Adipose tissue (tissue), 3 donors: ENCODE data around the gene RNF113B. TPM values are rescaled to one million over a fixed set of nuclear protein-coding genes. Genes with fewer than 3 reads are reported as not detected.

Experiments used
- H3K27ac ChIP-seq: one replicate; pipeline ENCODE4 v1.5.1; 2013; ENCODE audit warnings: low read depth, low read length
- WGBS, 3 donors: extraction: QIAGEN DNeasy Blood & Tissue Kit; methylation state at CpG; one replicate each; pipeline ENCODE4 v1.1.7; 2013; 5-methylcytosine and 5-hydroxymethylcytosine counted together
- polyA plus RNA-seq, 3 donors: library from polyadenylated mRNA; stranded (reverse); fragments of 200-250 nt; gene quantifications; one replicate each; pipeline ENCODE4 v1.2.3, GENCODE V29; 2013
- donor health status: healthy with polysubstance abuse.
- donor health status: Bipolar disorder and iron deficiency.
- donor health status: healthy.

RNF113B gene
- polyA plus RNA-seq, 3 donors, result not detected

DNA sequence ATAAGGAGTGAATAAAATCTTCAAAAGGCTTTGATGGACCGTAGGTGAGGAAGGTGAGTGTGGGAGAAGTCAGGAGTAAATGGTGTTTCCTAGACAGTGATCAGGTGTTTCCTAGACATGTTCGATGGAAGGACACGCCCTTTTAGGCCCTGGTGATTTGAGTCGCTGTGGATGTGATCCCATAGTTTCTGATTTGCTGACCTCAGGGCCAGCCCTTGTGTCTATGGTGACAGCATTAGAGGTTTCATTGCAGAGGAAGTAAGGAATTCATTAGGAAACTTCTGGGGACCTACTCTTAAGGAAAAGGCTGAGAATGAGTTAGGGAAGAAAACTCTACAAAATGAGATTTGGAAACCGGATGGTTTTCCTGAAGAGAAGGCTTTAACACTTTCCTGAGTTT, 31.5 kb upstream of the RNF113B start:
- WGBS, 3 donors, result 86 to 89% (median 89%) methylated on average over 5 of the region's 5 CpGs
- no peak overlapping the region for H3K27ac ChIP-seq

DNA sequence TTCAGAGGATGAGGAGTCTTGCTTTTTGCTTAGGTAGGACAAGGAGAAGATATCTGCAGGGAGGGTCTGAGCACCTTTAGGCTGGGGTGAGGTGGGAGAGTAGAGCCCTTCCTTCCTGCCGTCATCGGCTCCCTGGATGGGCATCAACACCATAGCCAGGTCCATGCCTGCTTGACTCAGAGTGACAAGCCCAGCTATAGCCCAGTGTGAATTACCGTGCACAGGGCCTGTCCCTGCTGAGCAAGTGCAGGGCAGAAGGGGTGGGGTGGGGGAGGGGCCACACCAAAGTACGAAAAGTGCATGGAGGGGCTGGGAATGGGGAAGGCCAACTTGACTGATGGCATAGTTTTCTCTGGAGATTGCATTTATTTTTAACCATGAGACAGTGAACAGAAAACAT, 30.3 kb upstream of the RNF113B start:
- WGBS, 3 donors, result 52 to 78% (median 70%) methylated on average over 4 of the region's 4 CpGs
- H3K27ac ChIP-seq, result no peak overlapping the region

DNA sequence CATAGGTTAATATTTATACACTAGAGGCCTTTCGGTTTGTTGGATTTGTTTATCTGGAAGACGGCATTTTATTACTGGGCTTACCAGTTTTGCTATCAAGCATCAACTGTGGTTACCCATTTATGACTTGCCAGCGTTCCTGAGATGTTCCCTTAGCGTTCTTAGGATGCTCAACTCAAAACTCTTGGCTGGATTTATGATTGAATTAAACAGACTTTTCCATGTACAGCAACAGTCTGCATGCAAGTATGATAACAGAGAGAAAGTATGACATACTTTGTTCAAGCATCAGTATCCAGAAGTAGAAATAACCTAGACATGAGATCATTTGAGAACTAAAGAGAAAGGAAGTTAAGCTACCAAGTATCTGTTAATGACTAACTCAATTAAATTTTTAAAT, 29.9 kb upstream of the RNF113B start:
- 35 to 82% (median 72%) methylated on average over 4 of the region's 4 CpGs for WGBS, 3 donors
- H3K27ac ChIP-seq, result no peak overlapping the region

DNA sequence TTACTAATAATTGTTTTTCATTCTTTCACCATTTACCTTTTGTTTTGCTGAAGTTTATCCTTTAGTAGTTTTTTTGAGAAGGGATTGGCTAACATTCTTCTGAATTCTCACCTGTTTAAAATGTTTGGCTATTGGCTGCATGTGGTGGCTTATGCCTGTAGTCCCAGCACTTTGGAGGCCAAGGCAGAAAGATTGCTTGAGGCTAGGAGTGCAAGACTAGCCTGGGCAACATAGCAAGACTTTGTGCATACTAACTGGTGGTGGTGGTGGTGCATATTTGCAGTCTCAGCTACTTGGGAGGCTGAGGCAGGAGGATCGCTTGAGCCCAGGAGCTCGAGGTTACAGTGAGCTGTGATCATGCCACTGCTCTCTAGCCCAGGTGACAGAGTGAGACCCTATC, 27.5 kb upstream of the RNF113B start:
- 92 to 97% (median 94%) methylated on average over 2 of the region's 2 CpGs for WGBS, 3 donors

DNA sequence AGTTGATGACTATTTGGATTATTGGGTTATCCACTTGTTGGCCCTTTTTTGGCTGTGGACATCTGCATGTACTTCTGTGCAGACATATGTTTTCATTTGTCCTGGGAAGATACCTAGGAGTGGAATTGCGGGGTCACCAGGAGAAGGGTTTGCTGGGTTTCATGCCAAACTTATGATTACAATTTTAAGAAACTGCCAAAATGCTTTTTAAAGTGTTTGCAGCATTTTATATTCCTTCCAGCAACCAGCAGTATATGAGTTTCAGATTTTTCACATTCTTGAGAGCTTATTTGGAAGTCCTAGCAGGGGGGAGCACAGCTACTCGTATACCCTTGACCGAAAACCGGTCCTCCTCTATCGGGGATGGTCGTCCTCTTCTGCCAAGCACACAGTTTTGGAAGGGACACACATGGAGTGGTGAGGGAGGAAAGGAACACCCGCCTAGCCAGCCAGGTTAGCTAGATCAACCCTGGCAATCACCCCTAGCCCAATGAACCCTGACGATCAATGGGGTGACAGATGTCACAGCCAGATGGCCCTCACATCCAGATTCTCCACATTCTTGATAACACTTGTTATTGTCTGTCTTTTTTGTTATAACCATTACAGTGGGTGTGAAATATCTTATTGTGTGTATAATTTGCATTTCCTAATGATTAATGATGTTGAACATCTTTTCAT, 26.7 kb upstream of the RNF113B start:
- 73 to 82% (median 76%) methylated on average over 8 of the region's 8 CpGs for WGBS, 3 donors
- H3K27ac ChIP-seq, result no peak overlapping the region

More for the DNA sequence above, 27.5 kb upstream of the RNF113B start:
- H3K27ac ChIP-seq, result no peak overlapping the region

DNA sequence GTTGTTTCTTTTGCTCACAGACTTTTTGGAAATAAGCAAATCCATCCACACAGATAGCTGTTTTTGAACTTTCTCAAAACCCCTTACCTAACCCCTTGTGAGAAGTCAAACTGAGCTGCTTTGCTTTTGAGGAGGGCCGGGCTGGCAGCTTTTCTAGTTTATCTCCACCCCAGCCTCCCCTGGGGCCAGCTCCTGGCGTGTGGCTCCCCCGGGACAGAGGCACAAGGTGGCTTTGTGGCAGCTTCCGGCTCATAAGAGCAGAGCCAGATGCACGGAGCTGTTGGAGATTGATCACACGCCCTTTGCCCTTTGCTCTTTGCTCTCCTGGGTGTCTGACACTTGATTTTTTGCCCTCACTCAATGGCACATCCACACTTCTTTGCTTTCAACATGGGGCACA, 24.9 kb upstream of the RNF113B start:
- no peak overlapping the region for H3K27ac ChIP-seq
- 35 to 86% (median 71%) methylated on average over 6 of the region's 6 CpGs for WGBS, 3 donors

DNA sequence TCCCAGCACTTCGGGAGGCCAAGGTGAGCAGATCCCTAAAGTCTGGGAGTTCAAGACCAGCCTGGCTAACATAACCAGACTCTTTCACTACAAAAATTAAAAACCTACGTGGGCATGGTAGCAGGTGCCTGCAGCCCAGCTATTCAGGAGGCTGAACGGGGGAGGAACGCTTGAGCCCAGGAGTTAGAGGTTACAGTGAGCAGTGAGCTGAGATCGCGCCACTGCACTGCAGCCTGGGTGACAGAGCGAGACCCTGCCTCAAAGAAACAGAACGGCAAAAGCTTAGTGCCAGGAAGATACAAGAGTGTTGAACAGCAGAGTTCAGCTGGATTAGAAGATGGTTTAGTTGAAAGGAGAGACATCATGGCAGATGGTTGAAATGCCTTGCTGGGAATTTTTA, 24.1 kb upstream of the RNF113B start:
- H3K27ac ChIP-seq, result no peak overlapping the region
- WGBS, 3 donors, result 94 to 98% (median 96%) methylated on average over 8 of the region's 8 CpGs

DNA sequence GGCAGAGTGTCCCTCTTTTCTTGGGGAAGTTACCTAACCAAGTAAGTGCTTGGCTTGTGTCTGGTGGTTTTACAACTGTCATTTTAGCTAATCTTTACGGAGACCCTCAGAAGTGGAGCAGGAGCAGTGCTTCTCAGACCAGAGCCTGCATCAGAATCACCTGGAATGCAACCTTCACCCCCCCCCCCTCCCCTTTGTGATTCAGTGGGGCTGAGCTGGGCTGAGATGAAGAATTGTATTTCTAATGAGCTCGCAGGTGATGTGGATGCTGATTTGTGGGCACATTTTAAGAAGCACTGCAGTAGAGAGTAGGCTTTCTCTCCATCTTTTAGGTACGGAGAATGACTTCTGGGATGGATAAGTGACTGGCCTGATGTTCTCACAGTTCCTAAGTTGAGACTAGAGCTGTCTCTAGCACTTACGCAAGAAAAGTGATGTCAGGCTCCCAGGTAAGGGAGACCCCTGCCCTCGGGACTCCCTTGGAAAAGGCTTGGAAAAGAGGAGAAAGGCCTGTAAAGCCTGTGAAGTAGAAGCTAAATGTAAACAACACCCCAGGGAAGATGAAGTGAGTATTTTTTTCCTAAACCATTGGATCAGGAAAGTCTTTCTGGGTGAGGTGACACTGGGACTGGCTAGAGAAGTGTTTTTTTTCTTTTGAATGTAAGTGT, 23.3 kb upstream of the RNF113B start:
- 90 to 92% (median 91%) methylated on average over 5 of the region's 5 CpGs for WGBS, 3 donors
- H3K27ac ChIP-seq, result no peak overlapping the region

DNA sequence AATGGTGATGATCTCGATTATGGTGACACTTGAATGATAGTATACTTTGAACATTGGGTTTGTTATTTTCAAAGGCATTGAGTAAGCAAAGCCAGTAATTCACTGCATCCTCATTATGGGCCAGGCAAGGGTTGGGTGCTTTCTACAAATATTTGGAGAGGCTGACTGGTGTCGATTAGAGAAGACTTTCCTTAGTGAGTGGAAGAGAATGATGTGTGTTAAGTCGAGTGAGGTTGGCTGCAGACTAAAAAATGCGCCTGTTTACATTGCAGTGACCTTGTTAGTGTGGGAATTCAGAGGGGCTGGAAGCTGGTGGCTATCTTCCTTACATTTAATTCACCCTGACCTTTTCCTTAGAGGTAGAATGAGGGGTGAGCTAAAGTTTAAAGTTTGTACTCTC, 22.4 kb upstream of the RNF113B start:
- WGBS, 3 donors, result 23 to 71% (median 64%) methylated on average over 4 of the region's 4 CpGs
- no peak overlapping the region for H3K27ac ChIP-seq

DNA sequence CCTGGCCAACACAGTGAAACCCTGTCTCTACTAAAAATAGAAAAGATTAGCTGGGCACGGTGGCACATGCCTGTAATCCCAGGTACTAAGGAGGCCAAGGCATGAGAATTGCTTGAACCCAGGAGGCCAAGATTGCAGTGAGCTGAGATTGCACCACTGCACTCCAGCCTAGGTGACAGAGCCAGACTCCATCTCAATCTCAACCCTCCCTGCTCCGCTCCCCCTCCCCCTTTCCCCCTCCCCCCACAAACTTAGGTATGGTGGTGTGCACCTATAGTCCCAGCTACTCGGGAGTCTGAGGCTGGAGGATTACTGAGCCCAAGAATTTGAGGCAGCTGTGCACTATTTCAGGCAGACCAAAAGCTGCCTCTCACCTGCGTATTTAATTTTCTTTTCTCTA, 21.6 kb upstream of the RNF113B start:
- WGBS, 3 donors, result 60 to 91% (median 90%) methylated on average over 4 of the region's 4 CpGs
- no peak overlapping the region for H3K27ac ChIP-seq

DNA sequence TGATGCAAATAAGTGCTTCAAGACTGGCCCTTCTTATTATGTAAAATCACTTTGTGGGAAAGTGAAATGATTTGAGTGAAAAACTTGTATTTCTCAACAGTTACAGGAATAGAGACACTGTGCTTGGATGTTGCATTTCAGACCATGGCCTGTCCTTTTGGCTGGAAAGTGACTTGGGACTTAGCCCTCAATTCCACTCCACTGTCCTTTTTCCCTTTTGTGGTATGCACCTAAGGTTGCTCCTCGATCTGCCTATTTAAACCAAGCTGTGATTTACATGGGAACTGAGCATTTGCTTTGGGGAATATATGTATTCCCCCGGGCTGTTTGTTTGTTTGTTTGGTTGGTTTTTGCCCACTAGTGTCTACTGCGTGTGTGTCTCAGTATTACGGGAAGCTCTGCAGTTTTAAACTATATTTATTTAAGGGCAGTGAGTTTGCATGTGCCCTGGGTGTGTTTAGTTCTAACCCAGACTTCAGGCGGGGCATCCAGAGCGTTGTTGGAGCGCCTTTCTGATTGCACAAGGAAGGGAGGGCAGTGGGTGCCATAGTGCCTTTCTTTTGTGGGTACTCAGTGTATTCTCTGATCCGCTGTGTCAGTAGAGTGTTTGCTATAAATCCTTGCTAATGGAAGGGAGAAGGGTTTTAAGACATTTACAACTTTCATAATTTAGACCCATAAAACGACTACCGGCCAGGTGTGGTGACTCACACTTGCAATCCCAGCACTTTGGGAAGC, 18.2 kb upstream of the RNF113B start:
- 75 to 85% (median 78%) methylated on average over 10 of the region's 10 CpGs for WGBS, 3 donors
- no peak overlapping the region for H3K27ac ChIP-seq

DNA sequence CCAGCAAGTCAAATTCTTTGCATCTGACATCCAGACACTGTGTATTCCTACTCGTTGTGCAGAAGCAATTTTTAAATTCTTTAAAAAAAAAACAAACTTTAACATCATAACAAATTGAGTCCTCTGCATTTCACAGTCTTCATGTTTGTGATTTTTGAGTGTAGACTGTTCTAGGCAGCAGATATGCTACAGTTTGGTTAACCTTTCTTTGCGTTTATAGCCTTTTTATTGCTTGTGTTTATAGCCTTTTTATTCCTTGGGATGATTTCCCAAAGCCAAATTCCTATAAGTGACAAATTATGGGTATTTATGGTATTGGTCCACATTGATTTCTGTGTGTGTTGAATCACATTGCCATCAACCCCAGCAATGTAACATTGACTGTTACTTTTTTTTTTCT, 14.9 kb upstream of the RNF113B start:
- H3K27ac ChIP-seq, result no peak overlapping the region
- WGBS, 3 donors, result 80 to 90% (median 86%) methylated on average over 2 of the region's 2 CpGs

DNA sequence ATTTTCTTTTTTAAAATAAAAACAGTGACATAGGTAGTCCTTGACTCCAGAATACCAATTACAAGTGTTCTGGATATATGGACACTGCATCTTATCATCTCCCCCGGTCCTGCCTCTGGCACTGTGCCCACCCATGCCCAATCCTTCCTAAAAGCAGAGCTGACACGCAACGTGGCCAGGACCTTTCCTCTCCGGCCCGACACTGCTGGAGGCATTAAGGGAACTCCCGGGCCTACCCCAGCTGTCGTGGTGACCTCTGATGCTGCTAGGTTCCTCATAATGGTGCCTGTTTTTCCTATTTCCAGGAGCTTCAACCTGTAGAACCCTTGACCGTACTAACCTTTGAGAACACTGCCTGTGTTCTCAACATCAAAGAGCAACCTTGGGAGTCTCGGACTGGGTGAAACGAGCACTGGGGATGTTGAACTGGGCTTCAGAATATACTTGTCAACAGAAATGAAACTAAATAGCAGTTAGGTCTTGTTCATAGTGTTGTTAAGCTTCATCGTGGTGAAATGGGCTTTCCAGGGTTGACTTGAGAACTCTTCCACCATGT, 13.9 kb upstream of the RNF113B start:
- no peak overlapping the region for H3K27ac ChIP-seq
- WGBS, 3 donors, result 55 to 85% (median 81%) methylated on average over 11 of the region's 11 CpGs

DNA sequence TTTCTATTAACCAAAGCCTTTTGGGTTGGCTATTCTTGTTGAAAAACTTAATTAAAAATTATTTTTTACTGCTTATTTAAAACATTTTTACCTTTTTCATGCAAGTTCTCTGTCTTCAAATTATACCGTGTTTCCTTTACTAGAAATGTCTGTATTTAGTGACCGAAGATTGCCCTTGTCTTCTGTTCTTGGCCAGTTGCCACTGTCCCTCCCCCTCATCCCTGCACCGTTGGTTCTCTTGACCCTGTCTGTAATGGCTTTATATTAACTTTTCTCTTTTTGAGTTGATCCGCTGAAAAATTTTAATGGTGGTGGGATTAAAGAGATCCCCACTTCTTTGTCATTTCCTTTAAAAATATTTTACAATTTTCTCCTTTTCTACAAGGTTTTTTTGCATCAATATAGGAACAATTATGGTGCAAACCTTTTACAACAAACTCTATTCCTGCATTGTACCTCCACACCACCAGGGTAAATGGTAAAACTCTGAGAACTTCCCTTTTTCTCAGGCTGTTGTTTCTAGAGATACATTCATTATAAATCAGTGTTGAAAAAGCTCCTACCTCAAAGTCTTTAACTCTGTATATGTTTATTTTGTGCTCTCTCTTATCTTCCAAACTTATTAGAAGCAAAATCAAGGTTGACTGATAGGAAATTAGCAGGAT, 12.9 kb upstream of the RNF113B start:
- H3K27ac ChIP-seq, result no peak overlapping the region
- 11 to 40% (median 38%) methylated on average over 4 of the region's 4 CpGs for WGBS, 3 donors

DNA sequence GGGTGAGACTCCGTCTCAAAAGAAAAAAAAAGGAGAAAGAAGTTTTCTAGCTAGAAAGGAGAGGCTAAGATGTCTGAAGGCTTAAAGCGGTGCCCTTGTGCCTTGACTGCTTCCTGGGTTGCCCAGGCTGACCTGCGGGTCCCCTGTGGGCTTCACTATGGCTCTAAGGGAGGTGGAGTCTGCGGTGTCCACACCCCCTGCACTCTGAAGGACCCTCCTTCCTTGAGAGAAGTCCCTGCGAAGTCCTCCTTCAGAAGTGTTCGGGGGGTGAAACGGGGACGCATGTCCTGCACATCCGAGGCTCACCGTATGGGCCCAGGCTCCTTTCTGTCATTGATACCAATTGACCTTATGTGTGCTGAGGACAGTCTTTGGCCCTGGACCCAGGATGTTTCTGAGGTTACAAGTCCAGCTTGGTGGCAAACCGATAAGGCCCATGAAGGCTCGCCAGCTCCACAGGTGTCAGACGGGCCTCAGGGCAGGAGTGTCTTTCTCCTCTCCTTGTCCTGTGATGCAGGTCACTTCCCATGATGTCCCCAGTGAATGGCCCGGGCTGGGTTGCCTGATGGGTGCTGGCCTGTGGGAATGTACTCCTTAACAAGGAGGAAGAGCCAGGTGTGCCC, 11.6 kb upstream of the RNF113B start:
- WGBS, 3 donors, result 85 to 94% (median 89%) methylated on average over 14 of the region's 14 CpGs
- no peak overlapping the region for H3K27ac ChIP-seq

DNA sequence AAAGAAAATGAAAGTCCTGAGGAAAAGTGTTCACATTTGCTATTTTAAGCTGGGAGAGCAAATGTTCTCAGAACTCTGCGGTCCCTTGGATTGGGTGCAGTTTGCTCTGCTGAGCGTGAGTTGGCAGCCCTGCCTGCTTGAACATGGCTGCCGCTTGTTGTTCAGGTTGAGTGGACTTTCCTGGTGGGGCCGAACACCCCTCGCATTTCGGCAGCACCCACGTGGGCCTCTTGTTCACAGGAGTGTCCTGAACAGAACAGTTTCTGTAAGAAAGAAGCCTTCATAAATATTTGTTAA, 10.8 kb upstream of the RNF113B start:
- H3K27ac ChIP-seq, result no peak overlapping the region
- WGBS, 3 donors, result 83 to 87% (median 87%) methylated on average over 7 of the region's 7 CpGs

DNA sequence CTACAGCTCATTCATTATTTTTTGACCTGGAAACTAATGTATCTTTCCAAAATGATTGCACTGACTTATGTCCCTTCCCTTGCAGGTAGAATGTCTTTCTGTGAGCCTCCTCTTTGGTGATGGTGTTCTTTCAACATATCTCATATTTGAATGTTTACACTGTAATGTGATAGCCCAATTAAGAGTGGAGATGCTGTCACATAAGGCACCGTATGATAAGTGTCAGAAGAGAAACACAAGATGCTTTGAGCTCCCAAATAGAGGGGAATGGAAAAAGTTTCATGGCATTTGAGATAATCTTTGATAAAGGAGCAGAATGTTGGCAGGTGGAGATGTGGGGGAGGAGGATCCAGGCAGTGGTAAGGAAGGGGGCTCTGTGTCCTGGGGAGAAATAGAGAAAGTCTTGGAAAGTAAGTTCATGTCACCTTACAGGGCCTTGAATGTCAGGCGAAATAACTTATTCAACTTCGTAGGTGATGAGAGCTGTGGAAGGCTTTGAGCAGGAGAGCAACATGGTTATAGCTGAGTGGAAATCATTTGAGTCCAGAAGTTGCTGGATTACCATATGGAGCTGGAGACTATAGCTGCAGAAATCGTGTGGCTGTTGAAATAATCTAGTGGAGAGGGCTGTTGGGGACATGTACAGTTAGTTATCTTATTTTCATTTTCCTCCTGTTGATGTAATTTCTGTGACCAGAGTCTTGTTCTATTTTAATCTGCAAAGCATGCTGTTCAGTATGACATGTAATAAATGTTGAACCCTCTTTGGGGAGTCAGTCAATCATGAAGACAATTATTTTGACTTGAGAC, 10.3 kb upstream of the RNF113B start:
- H3K27ac ChIP-seq, result no peak overlapping the region
- 39 to 83% (median 77%) methylated on average over 4 of the region's 4 CpGs for WGBS, 3 donors

DNA sequence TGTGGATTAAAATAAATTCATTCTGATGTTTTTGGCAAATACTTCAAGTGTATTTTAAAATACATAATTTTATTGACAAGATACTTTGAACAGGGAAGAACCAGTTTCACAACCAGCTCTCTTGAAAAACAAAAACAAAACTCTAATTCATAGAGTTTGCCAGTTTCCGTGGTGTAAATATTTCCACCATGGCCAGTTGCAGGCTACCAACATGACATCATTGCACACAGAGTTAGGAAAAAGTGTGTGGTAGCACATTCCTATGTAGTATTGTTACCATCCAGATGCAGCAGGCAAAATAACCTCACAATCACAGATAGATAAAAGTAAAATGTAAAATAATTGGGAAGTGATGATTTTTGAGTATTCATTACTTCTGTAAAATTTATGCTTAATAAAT, 7.7 kb upstream of the RNF113B start:
- WGBS, 3 donors, result 79 to 95% (median 86%) methylated on average over 1 of the region's 1 CpG

More for the DNA sequence above, 7.7 kb upstream of the RNF113B start:
- no peak overlapping the region for H3K27ac ChIP-seq
